HFF-Myc (cell line): ENCODE results near the gene PFDN1.

Source experiments
- DNase-seq: peaks from one replicate; pipeline ENCODE4 v3.0.0-alpha.2; 2011; ENCODE audit warnings: low read depth; ENCODE audit errors: extremely low read depth
- H3K4me3 ChIP-seq: replicated peaks from 2 replicates; pipeline ENCODE4 v1.5.1; 2011; ENCODE audit warnings: low read depth, mild to moderate bottlenecking, control low read depth, low read length
- CTCF ChIP-seq: IDR thresholded peaks from 2 replicates; pipeline ENCODE4 v1.5.1; 2012; ENCODE audit warnings: mild to moderate bottlenecking, low read depth, low read length, control low read depth; ENCODE audit errors: missing control alignments

The PFDN1 gene

GRCh38 chr5:140238756-140239155, 64.1 kb downstream of the PFDN1 start:
- no peak overlapping the region for H3K4me3 ChIP-seq
- no peak for DNase-seq
- TF ChIP-seq CTCF, result no peak

GRCh38 chr5:140236891-140237598, 65.9 kb downstream of the PFDN1 start:
- TF ChIP-seq CTCF, result no peak
- no peak for DNase-seq
- H3K4me3 ChIP-seq, result no peak overlapping the region

GRCh38 chr5:140235791-140236551, 66.9 kb downstream of the PFDN1 start:
- no peak for DNase-seq
- H3K4me3 ChIP-seq, result no peak overlapping the region
- no peak for TF ChIP-seq CTCF

- no peak overlapping the region for H3K4me3 ChIP-seq
- no peak for DNase-seq
- no peak for TF ChIP-seq CTCF
Measured at GRCh38 chr5:140234377-140234989, 68.4 kb downstream of the PFDN1 start.

GRCh38 chr5:140232731-140233130, 70.2 kb downstream of the PFDN1 start:
- no peak for TF ChIP-seq CTCF
- no peak for DNase-seq
- H3K4me3 ChIP-seq, result no peak overlapping the region

- no peak for DNase-seq
- no peak overlapping the region for H3K4me3 ChIP-seq
- no peak for TF ChIP-seq CTCF
Measured at GRCh38 chr5:140230373-140230772, 72.5 kb downstream of the PFDN1 start.
